Lung (tissue), 12 donors: ENCODE data around the gene TEKTIP1. TPM values are rescaled to one million over a fixed set of nuclear protein-coding genes. Genes with fewer than 3 reads are reported as not detected.

Experiments used
- ATAC-seq: fragments of 200-7000 bp; cut with Tn5 transposase; one replicate; pipeline ENCODE4 v1.9.1; 2020; ENCODE audit warnings: moderate number of reproducible peaks; ENCODE audit not compliant: insufficient read depth, low FRiP score
- DNase-seq, 3 donors: peaks; one replicate each; pipeline ENCODE4 v3.0.0-alpha.2; 2013 to 2017
- H3K27ac ChIP-seq, 2 donors: one replicate each; pipeline ENCODE4 v1.5.1; 2013; ENCODE audit warnings: mild to moderate bottlenecking in 2 of 2, moderate library complexity in 2 of 2, control low read depth in 1 of 2, inconsistent platforms in 1 of 2, low read depth in 1 of 2, low read length in 1 of 2
- H3K27me3 ChIP-seq, 3 donors: one replicate each; pipeline ENCODE4 v1.5.1; 2013; ENCODE audit warnings: low read length in 2 of 3; ENCODE audit not compliant: control insufficient read depth in 3 of 3, insufficient read depth in 3 of 3
- H3K36me3 ChIP-seq, 4 donors: one replicate each; pipeline ENCODE4 v1.5.1; 2013; ENCODE audit warnings: low read length in 4 of 4, mild to moderate bottlenecking in 1 of 4, moderate library complexity in 1 of 4; ENCODE audit not compliant: control insufficient read depth in 4 of 4, insufficient read depth in 4 of 4
- H3K4me1 ChIP-seq, 5 donors: one replicate each; pipeline ENCODE4 v1.5.1; 2013; ENCODE audit warnings: low read length in 5 of 5, mild to moderate bottlenecking in 2 of 5, moderate library complexity in 1 of 5; ENCODE audit not compliant: control insufficient read depth in 5 of 5, insufficient read depth in 5 of 5
- H3K4me3 ChIP-seq: one replicate; pipeline ENCODE4 v1.5.1; 2013; ENCODE audit warnings: mild to moderate bottlenecking, control low read depth, moderate library complexity
- H3K9ac ChIP-seq, 2 donors: one replicate each; pipeline ENCODE4 v1.5.1; 2013; ENCODE audit warnings: low read length in 2 of 2, control low read depth in 1 of 2; ENCODE audit not compliant: insufficient read depth in 1 of 2
- H3K9me3 ChIP-seq, 4 donors: one replicate each; pipeline ENCODE4 v1.5.1; 2013; ENCODE audit warnings: low read length in 3 of 4, mild to moderate bottlenecking in 1 of 4, moderate library complexity in 1 of 4; ENCODE audit not compliant: control insufficient read depth in 4 of 4, insufficient read depth in 3 of 4
- WGBS, 2 donors: extraction: QIAGEN DNeasy Blood & Tissue Kit; methylation state at CpG; one replicate each; pipeline ENCODE4 v1.1.7; 2013; 5-methylcytosine and 5-hydroxymethylcytosine counted together
- polyA plus RNA-seq, 2 donors: library from polyadenylated mRNA; stranded (reverse); fragments of 200-250 nt; gene quantifications; one replicate each; pipeline ENCODE4 v1.2.1, GENCODE V29; 2013
- total RNA-seq, 2 donors: library from RNA; depleted of rRNA in 1 of 2; stranded (reverse); fragments of >200 nt in 1 of 2; gene quantifications; one replicate each; pipeline ENCODE4 v1.2.1, GENCODE V29; 2014 to 2021
- TF ChIP-seq, protein P1 (sequence below): IDR thresholded peaks from 2 replicates; pipeline ENCODE4 v1.5.1; 2012; ENCODE audit warnings: mild to moderate bottlenecking; ENCODE audit errors: control extremely low read depth, extremely low read depth
- donor health status: control.
- donor health status: control.
- donor health status: Bipolar disorder and iron deficiency.
- donor health status: healthy.
- donor health status: DM: yes; HTN: yes; CAD: no.

TEKTIP1 gene
- total and polyA plus RNA-seq, 4 donors, result 0.20 to 5.8 (median 0.91) TPM

DNA sequence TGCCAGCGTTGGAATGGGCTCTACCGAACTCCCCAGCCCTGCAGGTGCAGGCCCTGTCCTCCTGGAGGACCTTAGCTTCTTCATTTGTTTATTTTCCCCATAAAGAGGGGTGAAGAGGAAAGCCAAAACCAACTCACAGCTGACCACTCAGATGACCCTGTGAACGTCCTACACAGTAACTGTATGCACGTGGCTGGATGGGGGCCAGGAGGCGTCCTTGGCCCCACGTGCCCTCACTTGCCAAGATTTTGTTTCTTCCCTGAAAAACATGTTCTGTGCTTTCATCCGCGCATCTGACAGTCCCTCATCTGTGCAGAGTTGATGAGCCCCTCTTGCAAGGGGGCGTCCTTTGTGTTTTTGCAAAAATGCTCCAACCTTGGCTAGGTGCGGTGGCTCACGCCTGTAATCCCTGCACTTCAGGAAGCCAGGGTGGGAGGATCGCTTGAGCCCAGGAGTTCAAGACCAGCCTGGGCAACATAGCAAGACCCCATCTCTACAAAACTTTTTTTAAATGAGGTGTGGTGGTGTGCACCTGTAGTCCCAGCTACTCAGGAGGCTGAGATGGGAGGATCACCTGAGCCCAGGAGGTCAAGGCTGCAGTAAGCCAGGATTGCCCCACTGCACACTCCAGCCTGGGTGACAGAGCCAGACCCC lies 5.3 kb upstream of the TEKTIP1 start:
- Histone ChIP-seq H3K4me1 (peaks cover 0 to 4% (median 0%) of the 10 kb centered on the region in 5 donors), H3K4me3 (no peak overlapping the region), H3K27me3 (no peaks in the 10 kb centered on the region), H3K9me3 (no peaks in the 10 kb centered on the region), H3K27ac (no peak overlapping the region), H3K9ac (no peak overlapping the region), H3K36me3 (peaks cover 3 to 74% (median 22%) of the 10 kb centered on the region in 4 donors)
- ATAC-seq (no peak), DNase-seq (no peak)
- TF ChIP-seq, protein P1, sequence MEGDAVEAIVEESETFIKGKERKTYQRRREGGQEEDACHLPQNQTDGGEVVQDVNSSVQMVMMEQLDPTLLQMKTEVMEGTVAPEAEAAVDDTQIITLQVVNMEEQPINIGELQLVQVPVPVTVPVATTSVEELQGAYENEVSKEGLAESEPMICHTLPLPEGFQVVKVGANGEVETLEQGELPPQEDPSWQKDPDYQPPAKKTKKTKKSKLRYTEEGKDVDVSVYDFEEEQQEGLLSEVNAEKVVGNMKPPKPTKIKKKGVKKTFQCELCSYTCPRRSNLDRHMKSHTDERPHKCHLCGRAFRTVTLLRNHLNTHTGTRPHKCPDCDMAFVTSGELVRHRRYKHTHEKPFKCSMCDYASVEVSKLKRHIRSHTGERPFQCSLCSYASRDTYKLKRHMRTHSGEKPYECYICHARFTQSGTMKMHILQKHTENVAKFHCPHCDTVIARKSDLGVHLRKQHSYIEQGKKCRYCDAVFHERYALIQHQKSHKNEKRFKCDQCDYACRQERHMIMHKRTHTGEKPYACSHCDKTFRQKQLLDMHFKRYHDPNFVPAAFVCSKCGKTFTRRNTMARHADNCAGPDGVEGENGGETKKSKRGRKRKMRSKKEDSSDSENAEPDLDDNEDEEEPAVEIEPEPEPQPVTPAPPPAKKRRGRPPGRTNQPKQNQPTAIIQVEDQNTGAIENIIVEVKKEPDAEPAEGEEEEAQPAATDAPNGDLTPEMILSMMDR, result no peak
- WGBS, 2 donors, result 89 to 90% methylated on average over 12 of the region's 12 CpGs

- DNase-seq, result no peak
- H3K27me3 ChIP-seq, result no peaks in the 10 kb centered on the region
- no peak overlapping the region for H3K9ac ChIP-seq
- ATAC-seq, result no peak
- WGBS, 2 donors, result 93 to 95% methylated on average over 38 of the region's 38 CpGs
- no peak overlapping the region for H3K4me3 ChIP-seq
- H3K36me3 ChIP-seq, result peaks cover 3 to 75% (median 21%) of the 10 kb centered on the region in 4 donors
- no peak overlapping the region for H3K27ac ChIP-seq
- no peaks in the 10 kb centered on the region for H3K9me3 ChIP-seq
- H3K4me1 ChIP-seq, result peaks cover 0 to 11% (median 0%) of the 10 kb centered on the region in 5 donors
- TF ChIP-seq, protein P1, result no peak
Measured at GRCh38 chr19:3534375-3535234, 4.4 kb upstream of the TEKTIP1 start.

DNA sequence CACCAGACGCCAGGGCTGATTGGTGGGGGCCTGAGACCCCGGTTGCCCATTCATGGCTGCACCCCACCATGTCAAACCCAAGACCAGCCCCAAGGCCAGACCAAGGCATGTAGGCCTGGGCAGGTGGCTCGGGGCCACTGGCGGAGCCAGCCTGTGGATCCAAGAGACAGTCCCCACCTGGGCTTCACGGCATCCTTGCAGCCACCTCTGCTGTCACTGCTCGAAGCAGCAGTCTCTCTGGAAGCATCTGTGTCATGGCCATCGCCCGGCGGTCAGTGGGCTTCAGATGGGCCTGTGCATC lies 3.8 kb upstream of the TEKTIP1 start:
- Histone ChIP-seq H3K4me3 (no peak overlapping the region), H3K27me3 (no peaks in the 10 kb centered on the region), H3K9ac (no peak overlapping the region), H3K27ac (no peak overlapping the region), H3K36me3 (peaks cover 3 to 75% (median 22%) of the 10 kb centered on the region in 4 donors), H3K4me1 (peaks cover 0 to 11% (median 0%) of the 10 kb centered on the region in 5 donors), H3K9me3 (no peaks in the 10 kb centered on the region)
- TF ChIP-seq, protein P1, result no peak
- no peak for ATAC-seq
- DNase-seq, result no peak
- WGBS, 2 donors, result 94% methylated on average over 9 of the region's 9 CpGs
